Right cardiac atrium (tissue), 5 donors: ENCODE data around the gene ADAMTS8. TPM values are rescaled to one million over a fixed set of nuclear protein-coding genes. Genes with fewer than 3 reads are reported as not detected.

Experiments used
- ATAC-seq, 2 donors: fragments of 200-7000 bp; cut with Tn5 transposase; one replicate each; pipeline versions ENCODE4 v1.8.0 to v1.9.1; 2020; ENCODE audit warnings: moderate library complexity in 2 of 2, mild to moderate bottlenecking in 1 of 2
- DNase-seq, 3 donors: peaks; one replicate each; pipeline ENCODE4 v3.0.0-alpha.2; 2020
- H3K27ac ChIP-seq: one replicate; pipeline ENCODE4 v1.5.1; 2013; ENCODE audit warnings: mild to moderate bottlenecking, low read length, control low read depth, moderate library complexity
- H3K27me3 ChIP-seq: one replicate; pipeline ENCODE4 v1.6.1; 2013; ENCODE audit not compliant: control insufficient read depth, insufficient read depth
- H3K4me1 ChIP-seq: one replicate; pipeline ENCODE4 v1.6.1; 2013; ENCODE audit warnings: low read length; ENCODE audit not compliant: control insufficient read depth, insufficient read depth
- H3K4me3 ChIP-seq: one replicate; pipeline ENCODE4 v1.5.1; 2013; ENCODE audit warnings: low read length, control low read depth
- H3K9me3 ChIP-seq: one replicate; pipeline ENCODE4 v1.6.1; 2013; ENCODE audit warnings: low read length; ENCODE audit not compliant: control insufficient read depth
- WGBS: extraction: QIAGEN DNeasy Blood & Tissue Kit; methylation state at CpG from one replicate; pipeline ENCODE4 v1.1.7; 2013; 5-methylcytosine and 5-hydroxymethylcytosine counted together
- intact Hi-C, 4 donors: fragments of 100-400 bp; cut with DNase I; formaldehyde crosslinking; loops; one replicate each; pipeline versions ENCODE4 v1.11.0 to v1.14.0; 2022 to 2023
- polyA plus RNA-seq: library from polyadenylated mRNA; stranded (reverse); fragments of 200-250 nt; gene quantifications from one replicate; pipeline ENCODE4 v1.2.3, GENCODE V29; 2013
- total RNA-seq, 4 donors: library from RNA; stranded (reverse); fragmentation: NEBNext Ultra II Directional; extraction: Animal tissue kit (Norgen Biotek cat#: 25700); gene quantifications; one replicate each; pipeline ENCODE4 v1.2.1, GENCODE V29; 2021
- donor health status: healthy with polysubstance abuse.
- donor health status: DM: no; HTN: yes; CAD: no.
- donor health status: DM: no; HTN: no; CAD: no.
- donor health status: DM: no; HTN: yes; CAD: no; lungs with severe emphysema.
- donor health status: DM: yes; HTN: yes; CAD: no.

Gene ADAMTS8
- total and polyA plus RNA-seq, 5 donors = 0.45 to 10.1 (median 0.88) TPM

GRCh38 chr11:130409594-130410388 lies 18.6 kb downstream of the ADAMTS8 start:
- Histone ChIP-seq H3K4me1 (peaks cover 3% of the 10 kb centered on the region), H3K27ac (no peak overlapping the region), H3K4me3 (no peak overlapping the region), H3K27me3 (no peaks in the 10 kb centered on the region), H3K9me3 (no peaks in the 10 kb centered on the region)
- intact Hi-C loops = loop anchor here in 1 of 4 donors (10.0 kb wide), 1 partner anchor 95 kb away; the partner anchor contains the start of gene ZBTB44
- no peak for DNase-seq
- no peak for ATAC-seq
- WGBS = 87% methylated on average over 7 of the region's 7 CpGs

GRCh38 chr11:130408901-130409300 lies 19.5 kb downstream of the ADAMTS8 start:
- ATAC-seq = no peak

GRCh38 chr11:130408401-130408890 lies 20.0 kb downstream of the ADAMTS8 start:
- H3K4me3 ChIP-seq = no peak overlapping the region
- peaks cover 3% of the 10 kb centered on the region for H3K4me1 ChIP-seq
- ATAC-seq (peak in 1 of 2 donors; percentile 3), DNase-seq (no peak)
- WGBS = 74% methylated on average over 18 of the region's 18 CpGs
- no peak overlapping the region for H3K27ac ChIP-seq
- H3K27me3 ChIP-seq = no peaks in the 10 kb centered on the region
- intact Hi-C loops = loop anchor here in 1 of 4 donors (10.0 kb wide), 1 partner anchor 94 kb away; the partner anchor contains the start of gene ZBTB44
- H3K9me3 ChIP-seq = no peaks in the 10 kb centered on the region

More at GRCh38 chr11:130408901-130409300, 19.5 kb downstream of the ADAMTS8 start:
- intact Hi-C loops = loop anchor here in 1 of 4 donors (10.0 kb wide), 1 partner anchor 94 kb away; the partner anchor contains the start of gene ZBTB44
- Histone ChIP-seq H3K27me3 (no peaks in the 10 kb centered on the region), H3K27ac (no peak overlapping the region), H3K9me3 (no peaks in the 10 kb centered on the region), H3K4me3 (no peak overlapping the region), H3K4me1 (peaks cover 3% of the 10 kb centered on the region)
- 88% methylated on average over 8 of the region's 8 CpGs for whole genome bisulfite sequencing
- DNase-seq = no peak

GRCh38 chr11:130407978-130408377 lies 20.4 kb downstream of the ADAMTS8 start:
- intact Hi-C loops = loop anchor here in 1 of 4 donors (10.0 kb wide), 1 partner anchor 93 kb away; the partner anchor contains the start of gene ZBTB44
- Histone ChIP-seq H3K9me3 (no peaks in the 10 kb centered on the region), H3K4me1 (peaks cover 3% of the 10 kb centered on the region), H3K27me3 (no peaks in the 10 kb centered on the region), H3K27ac (no peak overlapping the region), H3K4me3 (no peak overlapping the region)
- peak; percentile 67 to 77 for ATAC-seq
- DNase-seq = peak; percentile 63 to 73 (median 72)
- 18% methylated on average over 7 of the region's 7 CpGs for WGBS

- Histone ChIP-seq H3K4me1 (peaks cover 3% of the 10 kb centered on the region), H3K27ac (no peak overlapping the region), H3K4me3 (no peak overlapping the region), H3K27me3 (no peaks in the 10 kb centered on the region), H3K9me3 (no peaks in the 10 kb centered on the region)
- DNase-seq (no peak), ATAC-seq (no peak)
- intact Hi-C loops = loop anchor here in 1 of 4 donors (10.0 kb wide), 1 partner anchor 91 kb away; the partner anchor contains the start of gene ZBTB44
- 94% methylated on average over 11 of the region's 11 CpGs for WGBS
Measured at GRCh38 chr11:130405428-130405827, 23.0 kb downstream of the ADAMTS8 start.

- no peak for ATAC-seq
- Histone ChIP-seq H3K4me1 (peaks cover 3% of the 10 kb centered on the region), H3K27me3 (no peaks in the 10 kb centered on the region), H3K4me3 (no peak overlapping the region), H3K27ac (no peak overlapping the region), H3K9me3 (no peaks in the 10 kb centered on the region)
- no peak for DNase-seq
- 88% methylated on average over 5 of the region's 5 CpGs for WGBS
- intact Hi-C loops = loop anchor here in 1 of 4 donors (10.0 kb wide), 1 partner anchor 90 kb away; the partner anchor contains the start of gene ZBTB44
Measured at GRCh38 chr11:130404727-130405126, 23.7 kb downstream of the ADAMTS8 start.

- no peak for ATAC-seq
- DNase-seq = no peak
Measured at GRCh38 chr11:130403967-130404366, 24.4 kb downstream of the ADAMTS8 start.

GRCh38 chr11:130403271-130403804 lies 25.1 kb downstream of the ADAMTS8 start:
- DNase-seq = peak; percentile 68 to 78 (median 75)
- ATAC-seq = peak; percentile 68 to 75
- Histone ChIP-seq H3K27ac (peak overlapping the region; percentile 70), H3K4me3 (no peak overlapping the region), H3K9me3 (no peaks in the 10 kb centered on the region), H3K27me3 (no peaks in the 10 kb centered on the region), H3K4me1 (peaks cover under 1% of the 10 kb centered on the region)
- 36% methylated on average over 11 of the region's 11 CpGs for WGBS
- intact Hi-C loops = loop anchor here in 1 of 4 donors (10.0 kb wide), 1 partner anchor 89 kb away; the partner anchor contains the start of gene ZBTB44

More at GRCh38 chr11:130403967-130404366, 24.4 kb downstream of the ADAMTS8 start:
- no peaks in the 10 kb centered on the region for H3K27me3 ChIP-seq
- peaks cover 3% of the 10 kb centered on the region for H3K4me1 ChIP-seq
- no peak overlapping the region for H3K27ac ChIP-seq
- intact Hi-C loops = loop anchor here in 1 of 4 donors (10.0 kb wide), 1 partner anchor 89 kb away; the partner anchor contains the start of gene ZBTB44
- H3K4me3 ChIP-seq = no peak overlapping the region
- 83% methylated on average over 3 of the region's 3 CpGs for WGBS
- H3K9me3 ChIP-seq = no peaks in the 10 kb centered on the region

- no peak for DNase-seq
- intact Hi-C loops = loop anchor here in 1 of 4 donors (10.0 kb wide), 1 partner anchor 88 kb away; the partner anchor contains the start of gene ZBTB44
- H3K9me3 ChIP-seq = no peaks in the 10 kb centered on the region
- WGBS = 53% methylated on average over 2 of the region's 2 CpGs
- no peaks in the 10 kb centered on the region for H3K4me1 ChIP-seq
- no peak for ATAC-seq
- H3K4me3 ChIP-seq = no peak overlapping the region
- no peak overlapping the region for H3K27ac ChIP-seq
- H3K27me3 ChIP-seq = no peaks in the 10 kb centered on the region
Measured at GRCh38 chr11:130402570-130402969, 25.8 kb downstream of the ADAMTS8 start.

- intact Hi-C loops = loop anchor here in 1 of 4 donors (10.0 kb wide), 1 partner anchor 86 kb away; the partner anchor contains the start of gene ZBTB44
- Histone ChIP-seq H3K27me3 (no peaks in the 10 kb centered on the region), H3K9me3 (no peaks in the 10 kb centered on the region), H3K27ac (no peak overlapping the region), H3K4me3 (no peak overlapping the region), H3K4me1 (no peaks in the 10 kb centered on the region)
- WGBS = 31% methylated on average over 13 of the region's 13 CpGs
- DNase-seq = no peak
- ATAC-seq = peak; percentile 28 to 41
Measured at GRCh38 chr11:130400781-130401483, 27.5 kb downstream of the ADAMTS8 start.
